ENCODE measurements around the gene DMWD. TPM values are rescaled to one million over a fixed set of nuclear protein-coding genes. Genes with fewer than 3 reads are reported as not detected.

Gene DMWD
- total and polyA plus RNA-seq, 2 of the 13 experiments (the other 11 are each of a cell fraction or from before 2014, with no cell fraction given), result 10.3 to 14.9 TPM

GRCh38 chr19:45794627-45795026 is 2.0 kb upstream of the DMWD start (continued):
- no peak for TF ChIP-seq HNF1A (IDR thresholded peaks at IDR 0.05; ENCODE audit: low read depth)
- no peak for TF ChIP-seq HNF1A (CRISPR knock-in tag; IDR thresholded peaks at IDR 0.05; ENCODE audit: borderline replicate concordance)
- no peak for TF ChIP-seq ZNF816 (CRISPR knock-in tag; IDR thresholded peaks at IDR 0.05; ENCODE audit: borderline replicate concordance)
- no peak for TF ChIP-seq ZBTB39 (CRISPR knock-in tag; IDR thresholded peaks at IDR 0.05)
- TF ChIP-seq GPN1 (CRISPR knock-in tag; IDR thresholded peaks at IDR 0.05; ENCODE audit: borderline replicate concordance), result no peak
- TF ChIP-seq REST (IDR thresholded peaks at IDR 0.05; ENCODE audit: borderline replicate concordance in 1 of 2, low read depth in 1 of 2, low read length in 2 of 2), result no peak
- TF ChIP-seq ZNF280D (CRISPR knock-in tag; IDR thresholded peaks at IDR 0.05), result no peak
- TF ChIP-seq ZNF235 (CRISPR knock-in tag; IDR thresholded peaks at IDR 0.05; ENCODE audit: borderline replicate concordance), result no peak
